ENCODE results near the gene ESRRA. TPM values are rescaled to one million over a fixed set of nuclear protein-coding genes. Genes with fewer than 3 reads are reported as not detected.

The ESRRA gene
- total RNA-seq, 1 experiment from 2014 or later: 66.9 TPM

DNA sequence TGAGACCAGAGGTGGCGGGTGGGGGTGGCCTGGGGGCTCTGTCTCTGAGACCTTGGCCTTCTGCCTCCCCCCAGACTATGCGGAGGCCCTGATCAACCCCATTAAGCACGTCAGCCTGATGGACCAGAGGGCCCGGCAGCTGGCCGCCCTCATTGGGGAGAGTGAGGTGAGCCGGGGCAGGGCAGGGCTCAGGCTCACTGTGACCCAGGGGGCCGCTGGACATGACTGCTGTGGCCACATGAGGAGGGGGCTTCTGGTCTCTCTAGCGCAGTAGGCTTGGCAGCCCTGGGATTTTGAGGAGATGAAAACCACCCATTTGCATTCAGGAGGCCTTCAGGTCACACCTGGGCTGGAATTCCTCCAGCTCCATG, 41.4 kb upstream of the ESRRA start:
- H3K36me3 Mint-ChIP-seq (ENCODE audit: insufficient read depth, unreplicated experiment): peaks cover 83% of the 10 kb centered on the region
- ChIA-PET POLR2A (no interaction called here), CTCF (interaction anchor here (0.5 to 1.4 kb wide), 2 partner anchors 12 to 800 kb away, joined by 3 to 13 read pairs; no protein-coding TSS in a partner anchor)
- no peaks in the 10 kb centered on the region for H3K9me3 Mint-ChIP-seq (ENCODE audit: unreplicated experiment)
- no peak for DNase-seq
- H3K9me3 ChIP-seq: no peaks in the 10 kb centered on the region
- peaks cover 13% of the 10 kb centered on the region for H3K4me1 ChIP-seq
- no TSS peak for BruUV-seq (replicated peaks)
- H3K27ac Mint-ChIP-seq (ENCODE audit: unreplicated experiment): no peak overlapping the region
- no peaks in the 10 kb centered on the region for H3K27me3 Mint-ChIP-seq (ENCODE audit: insufficient read depth, unreplicated experiment)
- H3K4me3 Mint-ChIP-seq (ENCODE audit: unreplicated experiment): no peak overlapping the region
- H3K27me3 ChIP-seq (replicated peaks; ENCODE audit: control insufficient read depth, insufficient read depth, low read length): no peaks in the 10 kb centered on the region
- H3K4me3 ChIP-seq (ENCODE audit: low read depth, low read length): no peak overlapping the region
- peaks cover 4% of the 10 kb centered on the region for H3K36me3 ChIP-seq (ENCODE audit: control insufficient read depth, insufficient read depth, low read length)
- TF ChIP-seq, protein P1, sequence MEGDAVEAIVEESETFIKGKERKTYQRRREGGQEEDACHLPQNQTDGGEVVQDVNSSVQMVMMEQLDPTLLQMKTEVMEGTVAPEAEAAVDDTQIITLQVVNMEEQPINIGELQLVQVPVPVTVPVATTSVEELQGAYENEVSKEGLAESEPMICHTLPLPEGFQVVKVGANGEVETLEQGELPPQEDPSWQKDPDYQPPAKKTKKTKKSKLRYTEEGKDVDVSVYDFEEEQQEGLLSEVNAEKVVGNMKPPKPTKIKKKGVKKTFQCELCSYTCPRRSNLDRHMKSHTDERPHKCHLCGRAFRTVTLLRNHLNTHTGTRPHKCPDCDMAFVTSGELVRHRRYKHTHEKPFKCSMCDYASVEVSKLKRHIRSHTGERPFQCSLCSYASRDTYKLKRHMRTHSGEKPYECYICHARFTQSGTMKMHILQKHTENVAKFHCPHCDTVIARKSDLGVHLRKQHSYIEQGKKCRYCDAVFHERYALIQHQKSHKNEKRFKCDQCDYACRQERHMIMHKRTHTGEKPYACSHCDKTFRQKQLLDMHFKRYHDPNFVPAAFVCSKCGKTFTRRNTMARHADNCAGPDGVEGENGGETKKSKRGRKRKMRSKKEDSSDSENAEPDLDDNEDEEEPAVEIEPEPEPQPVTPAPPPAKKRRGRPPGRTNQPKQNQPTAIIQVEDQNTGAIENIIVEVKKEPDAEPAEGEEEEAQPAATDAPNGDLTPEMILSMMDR (IDR thresholded peaks at IDR 0.05; ENCODE audit: insufficient read depth in 1 of 2, low read depth in 1 of 2, low read length in 1 of 2, severe bottlenecking in 1 of 2, unreplicated experiment in 1 of 2): no peak
- intact Hi-C loops (cut with micrococcal nuclease; ENCODE audit: unreplicated experiment): no loop called here
- H3K4me1 Mint-ChIP-seq (ENCODE audit: low read depth, unreplicated experiment): peaks cover 21% of the 10 kb centered on the region

DNA sequence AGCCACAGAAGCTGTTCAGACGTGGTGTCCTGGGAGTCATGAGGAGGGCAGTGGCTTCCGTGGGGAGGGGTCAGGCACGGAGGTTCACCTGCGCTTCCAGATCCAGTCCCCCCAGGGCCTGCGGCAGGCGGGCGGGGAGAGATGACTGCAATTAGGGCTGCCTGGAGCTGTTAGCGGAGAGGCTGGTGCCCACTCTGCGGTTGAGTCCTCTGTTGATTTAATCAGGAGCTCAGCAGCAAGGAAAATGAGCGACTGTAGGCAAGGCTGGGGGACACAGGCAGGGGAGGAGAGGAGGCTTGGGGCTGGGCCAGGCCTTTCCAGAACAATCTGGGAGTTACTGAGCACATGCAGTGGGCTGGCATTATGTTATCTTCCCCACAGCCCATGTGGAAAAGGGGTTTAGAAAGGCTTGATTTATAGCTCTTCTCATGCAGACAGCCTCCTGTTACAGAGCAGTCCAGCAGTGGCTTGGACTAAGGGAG, 40.9 kb upstream of the ESRRA start:
- intact Hi-C loops (cut with micrococcal nuclease; ENCODE audit: unreplicated experiment): no loop called here
- H3K4me3 Mint-ChIP-seq (ENCODE audit: unreplicated experiment): no peak overlapping the region
- peaks cover 4% of the 10 kb centered on the region for H3K36me3 ChIP-seq (ENCODE audit: control insufficient read depth, insufficient read depth, low read length)
- H3K27ac Mint-ChIP-seq (ENCODE audit: unreplicated experiment): no peak overlapping the region
- no peaks in the 10 kb centered on the region for H3K9me3 Mint-ChIP-seq (ENCODE audit: unreplicated experiment)
- ChIA-PET POLR2A (no interaction called here), CTCF (interaction anchor here (0.8 kb wide), 1 partner anchor 12 kb away, joined by 4 read pairs; no protein-coding TSS in a partner anchor)
- no TSS peak for BruUV-seq (replicated peaks)
- no peaks in the 10 kb centered on the region for H3K27me3 Mint-ChIP-seq (ENCODE audit: insufficient read depth, unreplicated experiment)
- no peaks in the 10 kb centered on the region for H3K9me3 ChIP-seq
- DNase-seq: no peak
- no peaks in the 10 kb centered on the region for H3K27me3 ChIP-seq (replicated peaks; ENCODE audit: control insufficient read depth, insufficient read depth, low read length)
- H3K36me3 Mint-ChIP-seq (ENCODE audit: insufficient read depth, unreplicated experiment): peaks cover 83% of the 10 kb centered on the region
- no peak overlapping the region for H3K4me3 ChIP-seq (ENCODE audit: low read depth, low read length)
- H3K4me1 ChIP-seq: peaks cover 15% of the 10 kb centered on the region
- TF ChIP-seq, protein P1 (IDR thresholded peaks at IDR 0.05; ENCODE audit: insufficient read depth in 1 of 2, low read depth in 1 of 2, low read length in 1 of 2, severe bottlenecking in 1 of 2, unreplicated experiment in 1 of 2): no peak
- peaks cover 23% of the 10 kb centered on the region for H3K4me1 Mint-ChIP-seq (ENCODE audit: low read depth, unreplicated experiment)

GRCh38 chr11:64265176-64266160, 39.9 kb upstream of the ESRRA start:
- DNase-seq: no peak
- no TSS peak for BruUV-seq (replicated peaks)
- Histone ChIP-seq H3K9me3 (no peaks in the 10 kb centered on the region), H3K4me1 (peaks cover 15% of the 10 kb centered on the region), H3K4me3 (ENCODE audit: low read depth, low read length) (no peak overlapping the region), H3K36me3 (ENCODE audit: control insufficient read depth, insufficient read depth, low read length) (peaks cover 4% of the 10 kb centered on the region), H3K27me3 (replicated peaks; ENCODE audit: control insufficient read depth, insufficient read depth, low read length) (no peaks in the 10 kb centered on the region)
- ChIA-PET CTCF (interaction anchor here (0.6 to 0.8 kb wide), 2 partner anchors 14 to 1423 kb away, joined by 4 to 5 read pairs; no protein-coding TSS in a partner anchor), POLR2A (no interaction called here)
- Mint-ChIP-seq H3K27me3 (ENCODE audit: insufficient read depth, unreplicated experiment) (no peaks in the 10 kb centered on the region), H3K9me3 (ENCODE audit: unreplicated experiment) (no peaks in the 10 kb centered on the region), H3K36me3 (ENCODE audit: insufficient read depth, unreplicated experiment) (peaks cover 83% of the 10 kb centered on the region), H3K27ac (ENCODE audit: unreplicated experiment) (no peak overlapping the region), H3K4me3 (ENCODE audit: unreplicated experiment) (no peak overlapping the region), H3K4me1 (ENCODE audit: low read depth, unreplicated experiment) (peaks cover 17% of the 10 kb centered on the region)
- intact Hi-C loops (cut with micrococcal nuclease; ENCODE audit: unreplicated experiment): no loop called here
- TF ChIP-seq, protein P1 (IDR thresholded peaks at IDR 0.05; ENCODE audit: insufficient read depth in 1 of 2, low read depth in 1 of 2, low read length in 1 of 2, severe bottlenecking in 1 of 2, unreplicated experiment in 1 of 2): no peak
